Stomach (tissue), 4 donors: ENCODE data around the gene KRTAP5-2.

ENCODE experiments used
- CTCF ChIP-seq, 7 experiments: fragments of 450-650 bp in 4 of 7; fragments of 200-600 bp in 3 of 7; sonication (generic) in 3 of 7; IDR thresholded peaks; one replicate each; pipeline ENCODE4 v1.5.1; 2016 to 2019; ENCODE audit warnings: antibody characterized with exemption in 7 of 7, control low read depth in 2 of 7, mild to moderate bottlenecking in 1 of 7
- POLR2AphosphoS5 ChIP-seq, 3 donors: sonication (generic); formaldehyde crosslinking; IDR thresholded peaks; one replicate each; pipeline ENCODE4 v1.6.1; 2016; ENCODE audit warnings: antibody characterized with exemption in 3 of 3

GRCh38 chr11:1570896-1571759, 27.0 kb downstream of the KRTAP5-2 start:
- no peak for TF ChIP-seq POLR2AphosphoS5 (IDR thresholded peaks at IDR 0.05)
- TF ChIP-seq CTCF (IDR thresholded peaks at IDR 0.05), result no peak
